Astrocyte (in vitro differentiated cells and primary cell): ENCODE results near the gene RUNX1. TPM values are rescaled to one million over a fixed set of nuclear protein-coding genes. Genes with fewer than 3 reads are reported as not detected.

Experiments
- DNase-seq: peaks from one replicate; pipeline ENCODE4 v3.0.0-alpha.2; 2010; ENCODE audit warnings: low read depth
- FAIRE-seq: peaks from 2 replicates; lab custom pipeline; 2011; peaks lifted over from hg19 to GRCh38; lab: Jason Lieb, UNC
- H2AFZ ChIP-seq: 2 replicates; pipeline ENCODE4 v1.6.0; 2012; ENCODE audit warnings: low read depth, low read length, inconsistent platforms
- H3K27ac ChIP-seq: 2 replicates; pipeline ENCODE4 v1.5.1; 2011; ENCODE audit warnings: low read depth, low read length, inconsistent platforms
- H3K27me3 ChIP-seq: 2 replicates; pipeline ENCODE4 v1.6.0; 2011; ENCODE audit warnings: low read length, inconsistent platforms; ENCODE audit not compliant: insufficient read depth
- H3K36me3 ChIP-seq: 2 replicates; pipeline ENCODE4 v1.5.1; 2011; ENCODE audit warnings: low read length, inconsistent platforms; ENCODE audit not compliant: insufficient read depth
- H3K4me1 ChIP-seq: 2 replicates; pipeline ENCODE4 v1.5.1; 2011; ENCODE audit warnings: low read length, inconsistent platforms; ENCODE audit not compliant: insufficient read depth
- H3K4me2 ChIP-seq: 2 replicates; pipeline ENCODE4 v1.6.0; 2012; ENCODE audit warnings: low read length, inconsistent platforms
- H3K4me3 ChIP-seq: 2 replicates; pipeline ENCODE4 v1.5.1; 2011; ENCODE audit warnings: low read depth, mild to moderate bottlenecking, low read length, inconsistent platforms; ENCODE audit not compliant: insufficient read depth
- H3K79me2 ChIP-seq: 2 replicates; pipeline ENCODE4 v1.6.0; 2012; ENCODE audit warnings: mild to moderate bottlenecking, low read length, inconsistent platforms; ENCODE audit not compliant: insufficient read depth
- H3K9ac ChIP-seq: 2 replicates; pipeline ENCODE4 v1.6.0; 2012; ENCODE audit warnings: mild to moderate bottlenecking, low read length, inconsistent platforms
- H3K9me3 ChIP-seq: 2 replicates; pipeline ENCODE4 v1.5.1; 2012; ENCODE audit warnings: low read depth, mild to moderate bottlenecking, low read length, inconsistent platforms; ENCODE audit not compliant: insufficient read depth
- H4K20me1 ChIP-seq: 2 replicates; pipeline ENCODE4 v1.6.0; 2012; ENCODE audit warnings: low read length, inconsistent platforms; ENCODE audit not compliant: insufficient read depth
- H3K27ac Mint-ChIP-seq: one replicate; pipeline ENCODE4 v1.8.0; 2021; ENCODE audit warnings: mild to moderate bottlenecking, mixed read lengths; ENCODE audit not compliant: unreplicated experiment
- H3K27me3 Mint-ChIP-seq: one replicate; pipeline ENCODE4 v1.8.0; 2021; ENCODE audit warnings: low read depth, mixed read lengths; ENCODE audit not compliant: unreplicated experiment
- H3K36me3 Mint-ChIP-seq: one replicate; pipeline ENCODE4 v1.8.0; 2021; ENCODE audit warnings: low read depth, mixed read lengths; ENCODE audit not compliant: unreplicated experiment
- H3K4me1 Mint-ChIP-seq: one replicate; pipeline ENCODE4 v1.8.0; 2021; ENCODE audit warnings: low read depth, mixed read lengths; ENCODE audit not compliant: unreplicated experiment
- H3K4me3 Mint-ChIP-seq: one replicate; pipeline ENCODE4 v1.8.0; 2021; ENCODE audit warnings: mild to moderate bottlenecking, moderate library complexity, mixed read lengths; ENCODE audit not compliant: unreplicated experiment
- H3K9me3 Mint-ChIP-seq: one replicate; pipeline ENCODE4 v1.8.0; 2021; ENCODE audit warnings: mild to moderate bottlenecking, mixed read lengths; ENCODE audit not compliant: unreplicated experiment
- EZH2 ChIP-seq: IDR thresholded peaks from 2 replicates; pipeline ENCODE4 v1.6.1; 2012; ENCODE audit warnings: mild to moderate bottlenecking, low read length, inconsistent platforms; ENCODE audit not compliant: insufficient read depth
- total RNA-seq: library from RNA; stranded (reverse); gene quantifications from 2 replicates; pipeline ENCODE4 v1.2.1, GENCODE V29; 2021
- TF ChIP-seq, protein P1 (sequence below): IDR thresholded peaks from 2 replicates; pipeline ENCODE4 v1.5.1; 2011; ENCODE audit warnings: low read depth, mild to moderate bottlenecking, inconsistent platforms, low read length, moderate library complexity; ENCODE audit not compliant: insufficient read depth

RUNX1 gene
- total RNA-seq, 1 donor from 2014 or later: 84.6 TPM

DNA sequence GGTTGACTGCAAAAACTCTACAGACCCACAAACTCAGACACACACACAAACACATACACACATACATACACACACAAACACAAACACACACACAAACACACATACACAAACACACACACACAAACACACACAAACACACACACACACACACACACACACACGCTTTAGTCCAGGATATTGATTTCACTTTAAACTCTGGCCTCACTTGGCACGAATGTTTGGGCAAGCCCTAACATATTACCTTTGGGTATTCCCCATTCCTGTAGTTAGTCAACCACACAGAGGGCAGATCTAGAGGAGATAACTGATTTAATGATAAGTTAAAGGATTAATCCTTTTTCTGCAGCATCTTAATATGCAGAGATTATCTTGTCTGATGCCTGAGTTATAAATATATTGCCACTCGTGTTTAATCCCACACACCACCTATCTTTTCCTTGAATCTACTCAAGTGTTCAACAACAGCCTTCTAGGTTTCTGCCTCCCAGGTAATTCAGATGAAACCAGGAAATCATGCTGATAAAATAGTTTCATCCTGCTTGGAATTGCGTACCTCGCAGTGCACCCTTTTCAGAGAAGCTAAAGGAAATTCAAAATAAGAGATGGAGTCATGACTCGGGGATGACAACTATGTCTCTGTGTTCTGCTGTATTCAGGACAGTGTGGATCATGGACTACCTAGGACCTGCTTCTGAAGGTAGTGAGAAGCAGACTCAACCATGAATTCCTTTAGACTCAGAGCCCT is 14.5 kb upstream of the RUNX1 start:
- Histone ChIP-seq H3K4me2 (no peak overlapping the region), H3K27me3 (no peaks in the 10 kb centered on the region), H3K27ac (no peak overlapping the region), H3K36me3 (no peaks in the 10 kb centered on the region), H3K9me3 (no peaks in the 10 kb centered on the region), H4K20me1 (no peaks in the 10 kb centered on the region), H3K4me3 (no peak overlapping the region), H3K79me2 (no peaks in the 10 kb centered on the region), H2AFZ (no peak overlapping the region), H3K9ac (no peak overlapping the region), H3K4me1 (no peaks in the 10 kb centered on the region)
- Mint-ChIP-seq H3K36me3 (no peaks in the 10 kb centered on the region), H3K9me3 (no peaks in the 10 kb centered on the region), H3K27me3 (no peaks in the 10 kb centered on the region), H3K4me3 (no peak overlapping the region), H3K4me1 (peaks cover 16% of the 10 kb centered on the region), H3K27ac (no peak overlapping the region)
- no peak for FAIRE-seq
- no peak for DNase-seq
- TF ChIP-seq EZH2: no peak
- TF ChIP-seq, protein P1, sequence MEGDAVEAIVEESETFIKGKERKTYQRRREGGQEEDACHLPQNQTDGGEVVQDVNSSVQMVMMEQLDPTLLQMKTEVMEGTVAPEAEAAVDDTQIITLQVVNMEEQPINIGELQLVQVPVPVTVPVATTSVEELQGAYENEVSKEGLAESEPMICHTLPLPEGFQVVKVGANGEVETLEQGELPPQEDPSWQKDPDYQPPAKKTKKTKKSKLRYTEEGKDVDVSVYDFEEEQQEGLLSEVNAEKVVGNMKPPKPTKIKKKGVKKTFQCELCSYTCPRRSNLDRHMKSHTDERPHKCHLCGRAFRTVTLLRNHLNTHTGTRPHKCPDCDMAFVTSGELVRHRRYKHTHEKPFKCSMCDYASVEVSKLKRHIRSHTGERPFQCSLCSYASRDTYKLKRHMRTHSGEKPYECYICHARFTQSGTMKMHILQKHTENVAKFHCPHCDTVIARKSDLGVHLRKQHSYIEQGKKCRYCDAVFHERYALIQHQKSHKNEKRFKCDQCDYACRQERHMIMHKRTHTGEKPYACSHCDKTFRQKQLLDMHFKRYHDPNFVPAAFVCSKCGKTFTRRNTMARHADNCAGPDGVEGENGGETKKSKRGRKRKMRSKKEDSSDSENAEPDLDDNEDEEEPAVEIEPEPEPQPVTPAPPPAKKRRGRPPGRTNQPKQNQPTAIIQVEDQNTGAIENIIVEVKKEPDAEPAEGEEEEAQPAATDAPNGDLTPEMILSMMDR: no peak

DNA sequence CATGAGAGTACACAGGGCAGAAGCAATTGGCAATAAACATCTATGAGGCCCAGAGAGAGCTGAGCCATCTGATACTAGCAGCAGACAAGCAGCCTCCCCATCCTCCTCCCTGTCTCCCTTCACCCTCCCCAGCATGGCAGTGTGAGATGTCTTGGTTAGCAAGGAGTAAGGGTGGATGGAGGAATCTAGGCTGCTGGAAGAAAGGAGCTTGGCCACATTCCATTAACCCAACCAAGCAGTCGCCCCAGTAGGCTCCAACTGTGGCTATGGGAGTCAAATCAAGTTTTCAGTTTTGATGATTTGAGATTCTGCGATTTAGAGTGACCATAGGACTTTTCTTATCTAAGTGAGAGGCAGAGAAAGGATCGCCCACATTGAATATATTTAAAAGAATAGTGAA is 12.9 kb upstream of the RUNX1 start:
- Mint-ChIP-seq H3K36me3 (no peaks in the 10 kb centered on the region), H3K4me3 (no peak overlapping the region), H3K9me3 (no peaks in the 10 kb centered on the region), H3K4me1 (peaks cover 17% of the 10 kb centered on the region), H3K27me3 (peaks cover 1% of the 10 kb centered on the region), H3K27ac (no peak overlapping the region)
- Histone ChIP-seq H3K4me1 (no peaks in the 10 kb centered on the region), H2AFZ (no peak overlapping the region), H3K4me2 (no peak overlapping the region), H4K20me1 (no peaks in the 10 kb centered on the region), H3K36me3 (no peaks in the 10 kb centered on the region), H3K9ac (no peak overlapping the region), H3K27me3 (no peaks in the 10 kb centered on the region), H3K79me2 (no peaks in the 10 kb centered on the region), H3K9me3 (no peaks in the 10 kb centered on the region), H3K27ac (no peak overlapping the region), H3K4me3 (no peak overlapping the region)
- DNase-seq (no peak), FAIRE-seq (no peak)
- TF ChIP-seq, protein P1: no peak
- no peak for TF ChIP-seq EZH2

DNA sequence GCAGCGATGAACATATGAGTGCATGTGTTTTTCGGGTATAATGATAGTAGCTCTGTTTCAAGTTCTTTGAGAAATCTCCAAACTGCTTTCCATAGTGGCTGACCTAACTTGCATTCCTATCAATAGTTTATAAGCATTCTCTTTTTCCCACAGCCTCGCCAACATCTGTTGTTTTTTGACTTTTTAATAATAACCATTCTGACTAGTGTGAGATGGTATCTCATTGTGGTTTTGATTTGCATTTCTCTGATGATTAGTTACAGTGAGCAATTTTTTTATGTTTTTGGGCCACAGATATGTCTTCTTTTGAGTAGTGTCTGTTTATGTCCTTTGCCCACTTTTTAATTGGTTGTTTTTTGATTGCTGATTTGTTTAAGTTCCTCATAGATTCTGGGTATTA is 10.6 kb upstream of the RUNX1 start:
- Mint-ChIP-seq H3K27me3 (peaks cover 1% of the 10 kb centered on the region), H3K4me1 (peaks cover 17% of the 10 kb centered on the region), H3K4me3 (no peak overlapping the region), H3K36me3 (no peaks in the 10 kb centered on the region), H3K27ac (no peak overlapping the region), H3K9me3 (no peaks in the 10 kb centered on the region)
- Histone ChIP-seq H2AFZ (no peak overlapping the region), H3K27me3 (no peaks in the 10 kb centered on the region), H3K4me2 (no peak overlapping the region), H3K79me2 (no peaks in the 10 kb centered on the region), H3K4me1 (no peaks in the 10 kb centered on the region), H3K4me3 (no peak overlapping the region), H3K36me3 (no peaks in the 10 kb centered on the region), H3K9ac (no peak overlapping the region), H3K27ac (no peak overlapping the region), H4K20me1 (no peaks in the 10 kb centered on the region), H3K9me3 (no peaks in the 10 kb centered on the region)
- FAIRE-seq (peak; percentile 5), DNase-seq (peak; percentile 72)
- TF ChIP-seq, protein P1: no peak
- no peak for TF ChIP-seq EZH2
